ENCODE data around the gene CBLN3. TPM values are rescaled to one million over a fixed set of nuclear protein-coding genes. Genes with fewer than 3 reads are reported as not detected.

CBLN3 gene
- total and polyA plus RNA-seq, 2 of the 4 experiments (the other 2 are of a cell fraction): 0.72 to 4.5 TPM

DNA sequence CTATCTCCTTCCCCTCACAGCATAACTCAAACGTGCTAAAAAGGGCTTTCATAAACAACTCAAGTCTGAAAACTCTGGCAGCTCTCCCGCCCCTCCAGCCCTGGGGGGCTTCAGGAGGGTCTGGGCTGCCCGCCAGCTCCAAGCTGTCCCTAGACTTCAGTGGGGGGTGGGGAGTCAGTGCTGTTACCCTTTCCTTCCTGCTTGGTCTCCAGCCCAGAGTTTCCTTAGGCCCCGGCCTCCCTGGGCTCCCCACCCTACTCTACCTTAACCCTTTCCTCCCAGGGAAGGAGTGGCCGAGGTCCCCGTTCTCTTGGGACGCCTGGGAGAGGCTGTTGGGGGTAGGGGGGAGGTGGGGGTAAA lies 31.2 kb downstream of the CBLN3 start:
- Histone ChIP-seq H3K9ac (ENCODE audit: low read depth, low read length) (peak overlapping the region; percentile 79), H2AK9ac (replicated peaks; ENCODE audit: low read depth, low read length, poor library complexity) (peak overlapping the region; percentile 70), H3K56ac (ENCODE audit: extremely low read depth, insufficient read depth, low read length) (no peak overlapping the region), H3K79me1 (ENCODE audit: low read depth in 1 of 2, low read length in 2 of 2) (peaks cover 0 to 8% of the 10 kb centered on the region in 2 experiments; a peak in 1 of 4 replicates), H3K36me3 (ENCODE audit: control insufficient read depth, insufficient read depth, low read length) (no peaks in the 10 kb centered on the region), H3K9me3 (ENCODE audit: control insufficient read depth, insufficient read depth, low read length) (no peaks in the 10 kb centered on the region), H4K5ac (ENCODE audit: low read depth, low read length) (peak overlapping the region; percentile 85; the same call in 1 of the 2 replicates), H3K14ac (replicated peaks; ENCODE audit: low read depth, low read length) (0 out of 2 replicates have a peak overlapping the region, but pooled peaks have one; percentile 60), H4K8ac (ENCODE audit: low read depth in 2 of 2, low read length in 2 of 2) (peak overlapping the region; percentile 77 to 84; a peak in 2 of 4 replicates), H3K4me1 (ENCODE audit: control insufficient read depth, insufficient read depth, low read length) (peaks cover 14% of the 10 kb centered on the region), H3K27me3 (ENCODE audit: control insufficient read depth, insufficient read depth, low read length) (no peaks in the 10 kb centered on the region), H4K20me1 (ENCODE audit: insufficient read depth, low read length) (no peaks in the 10 kb centered on the region), H4K91ac (ENCODE audit: insufficient read depth, low read depth, low read length) (peak overlapping the region; percentile 41; the same call in 1 of the 2 replicates), H2BK5ac (ENCODE audit: low read depth, low read length, poor library complexity, severe bottlenecking) (no peak overlapping the region), H2BK120ac (ENCODE audit: low read depth, low read length) (peak overlapping the region; percentile 38), H3K27ac (ENCODE audit: insufficient read depth, low read length) (no peak overlapping the region), H3K4me3 (ENCODE audit: insufficient read depth, low read depth, low read length) (no peak overlapping the region), H3K9me1 (ENCODE audit: insufficient read depth, low read length) (no peaks in the 10 kb centered on the region; the same call in 1 of the 2 replicates), H3K4ac (ENCODE audit: low read depth, low read length) (peak overlapping the region; percentile 59), H2AFZ (replicated peaks; ENCODE audit: low read length, poor library complexity) (peak overlapping the region; percentile 68), H3K4me2 (ENCODE audit: low read depth, low read length) (peak overlapping the region; percentile 80; the same call in 1 of the 2 replicates), H3K18ac (ENCODE audit: low read depth, low read length) (no peak overlapping the region; the same call in 1 of the 2 replicates), H2AK5ac (ENCODE audit: low read depth, low read length) (0 out of 2 replicates have a peak overlapping the region, but pooled peaks have one; percentile 81), H3K23ac (ENCODE audit: low read depth, low read length) (0 out of 2 replicates have a peak overlapping the region, but pooled peaks have one; percentile 46), H2BK20ac (ENCODE audit: low read depth, low read length) (no peak overlapping the region), H2BK15ac (ENCODE audit: low read depth, low read length) (no peak overlapping the region; the same call in 2 of the 3 replicates)
- ATAC-seq (ENCODE audit: low read depth): peak; percentile 20
- intact Hi-C loops (cut with micrococcal nuclease): loop anchor here (2.0 kb wide), 1 partner anchor 31 kb away; no protein-coding TSS in a partner anchor
- no peak for DNase-seq
- WGBS, 2 experiments (ENCODE audit: extremely low coverage in 2 of 2, insufficient read length in 1 of 2): no CpG with 5 or more reads among the region's 7 CpGs
- ChIA-PET POLR2A (ENCODE audit: unreplicated experiment) (interaction anchor here (0.6 kb wide), 1 partner anchor 33 kb away, joined by 3 read pairs; no protein-coding TSS in a partner anchor), CTCF (interaction anchor here (1.1 kb wide), 1 partner anchor 33 kb away, joined by 6 read pairs; no protein-coding TSS in a partner anchor)
- BruUV-seq (replicated peaks): no TSS peak
- in situ Hi-C loops (cut with MboI; ENCODE audit: low sequenced_read_pairs): no loop called here
- TF ChIP-seq MAFK (IDR thresholded peaks at IDR 0.05; ENCODE audit: low read depth, low read length) (no peak), RFX5 (IDR thresholded peaks at IDR 0.05; ENCODE audit: low read depth, low read length) (no peak), POLR2A (IDR thresholded peaks at IDR 0.05; ENCODE audit: low read depth, low read length) (no peak), MXI1 (IDR thresholded peaks at IDR 0.05; ENCODE audit: borderline replicate concordance, low read depth, low read length) (no peak), RAD21 (IDR thresholded peaks at IDR 0.05; ENCODE audit: low read length) (no peak), BHLHE40 (IDR thresholded peaks at IDR 0.05; ENCODE audit: low read depth, low read length) (no peak), FOS (IDR thresholded peaks at IDR 0.05; ENCODE audit: low read depth, low read length) (no peak), NFE2L2 (IDR thresholded peaks at IDR 0.05; ENCODE audit: low read depth, low read length) (no peak), CEBPB (IDR thresholded peaks at IDR 0.05; ENCODE audit: low read depth, low read length) (no peak), CHD1 (IDR thresholded peaks at IDR 0.05; ENCODE audit: low read depth, low read length) (no peak), MAZ (IDR thresholded peaks at IDR 0.05; ENCODE audit: borderline replicate concordance, low read depth, low read length) (no peak), RCOR1 (IDR thresholded peaks at IDR 0.05; ENCODE audit: insufficient replicate concordance, low read length) (no peak), SMC3 (IDR thresholded peaks at IDR 0.05; ENCODE audit: low read depth, low read length) (no peak)
- TF ChIP-seq, protein P1, sequence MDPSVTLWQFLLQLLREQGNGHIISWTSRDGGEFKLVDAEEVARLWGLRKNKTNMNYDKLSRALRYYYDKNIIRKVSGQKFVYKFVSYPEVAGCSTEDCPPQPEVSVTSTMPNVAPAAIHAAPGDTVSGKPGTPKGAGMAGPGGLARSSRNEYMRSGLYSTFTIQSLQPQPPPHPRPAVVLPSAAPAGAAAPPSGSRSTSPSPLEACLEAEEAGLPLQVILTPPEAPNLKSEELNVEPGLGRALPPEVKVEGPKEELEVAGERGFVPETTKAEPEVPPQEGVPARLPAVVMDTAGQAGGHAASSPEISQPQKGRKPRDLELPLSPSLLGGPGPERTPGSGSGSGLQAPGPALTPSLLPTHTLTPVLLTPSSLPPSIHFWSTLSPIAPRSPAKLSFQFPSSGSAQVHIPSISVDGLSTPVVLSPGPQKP (IDR thresholded peaks at IDR 0.05; ENCODE audit: borderline replicate concordance, low read depth, low read length): no peak
- TF ChIP-seq, protein P2, sequence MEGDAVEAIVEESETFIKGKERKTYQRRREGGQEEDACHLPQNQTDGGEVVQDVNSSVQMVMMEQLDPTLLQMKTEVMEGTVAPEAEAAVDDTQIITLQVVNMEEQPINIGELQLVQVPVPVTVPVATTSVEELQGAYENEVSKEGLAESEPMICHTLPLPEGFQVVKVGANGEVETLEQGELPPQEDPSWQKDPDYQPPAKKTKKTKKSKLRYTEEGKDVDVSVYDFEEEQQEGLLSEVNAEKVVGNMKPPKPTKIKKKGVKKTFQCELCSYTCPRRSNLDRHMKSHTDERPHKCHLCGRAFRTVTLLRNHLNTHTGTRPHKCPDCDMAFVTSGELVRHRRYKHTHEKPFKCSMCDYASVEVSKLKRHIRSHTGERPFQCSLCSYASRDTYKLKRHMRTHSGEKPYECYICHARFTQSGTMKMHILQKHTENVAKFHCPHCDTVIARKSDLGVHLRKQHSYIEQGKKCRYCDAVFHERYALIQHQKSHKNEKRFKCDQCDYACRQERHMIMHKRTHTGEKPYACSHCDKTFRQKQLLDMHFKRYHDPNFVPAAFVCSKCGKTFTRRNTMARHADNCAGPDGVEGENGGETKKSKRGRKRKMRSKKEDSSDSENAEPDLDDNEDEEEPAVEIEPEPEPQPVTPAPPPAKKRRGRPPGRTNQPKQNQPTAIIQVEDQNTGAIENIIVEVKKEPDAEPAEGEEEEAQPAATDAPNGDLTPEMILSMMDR (conservative IDR thresholded peaks at IDR 0.05; ENCODE audit: low read depth, low read length): no peak
- TF ChIP-seq, protein P3, sequence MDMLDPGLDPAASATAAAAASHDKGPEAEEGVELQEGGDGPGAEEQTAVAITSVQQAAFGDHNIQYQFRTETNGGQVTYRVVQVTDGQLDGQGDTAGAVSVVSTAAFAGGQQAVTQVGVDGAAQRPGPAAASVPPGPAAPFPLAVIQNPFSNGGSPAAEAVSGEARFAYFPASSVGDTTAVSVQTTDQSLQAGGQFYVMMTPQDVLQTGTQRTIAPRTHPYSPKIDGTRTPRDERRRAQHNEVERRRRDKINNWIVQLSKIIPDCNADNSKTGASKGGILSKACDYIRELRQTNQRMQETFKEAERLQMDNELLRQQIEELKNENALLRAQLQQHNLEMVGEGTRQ (IDR thresholded peaks at IDR 0.05; ENCODE audit: low read depth, low read length): no peak
- dilution Hi-C loops (cut with HindIII; ENCODE audit: low sequenced_read_pairs, unreplicated experiment): no loop called here

Data from IMR-90 (cell line).